AG08395 (cell line): ENCODE results near the gene SLIT1.

Experiments
- DNase-seq: peaks from one replicate; pipeline ENCODE4 v3.0.0; 2012; ENCODE audit warnings: mixed read lengths, low spot score

The SLIT1 gene

DNA sequence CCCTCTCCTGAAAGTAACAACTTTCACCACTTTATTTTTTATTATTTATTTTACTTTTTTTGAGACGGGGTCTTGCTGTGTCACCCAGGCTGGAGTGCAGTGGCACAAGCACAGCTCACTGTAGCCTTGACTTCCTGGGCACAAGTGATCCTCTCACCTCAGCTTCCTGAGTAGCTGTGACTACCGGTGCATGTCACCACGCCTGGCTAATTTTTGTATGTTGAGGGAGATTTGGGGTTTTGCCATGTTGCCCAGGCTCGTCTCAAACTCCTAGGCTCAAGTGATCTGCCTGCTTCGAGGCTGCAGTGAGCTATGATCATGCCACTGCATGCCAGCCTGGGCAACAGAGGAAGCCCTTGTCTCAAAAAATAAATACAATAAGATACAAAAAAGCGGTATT, 14.9 kb upstream of the SLIT1 start:
- DNase-seq = no peak

DNA sequence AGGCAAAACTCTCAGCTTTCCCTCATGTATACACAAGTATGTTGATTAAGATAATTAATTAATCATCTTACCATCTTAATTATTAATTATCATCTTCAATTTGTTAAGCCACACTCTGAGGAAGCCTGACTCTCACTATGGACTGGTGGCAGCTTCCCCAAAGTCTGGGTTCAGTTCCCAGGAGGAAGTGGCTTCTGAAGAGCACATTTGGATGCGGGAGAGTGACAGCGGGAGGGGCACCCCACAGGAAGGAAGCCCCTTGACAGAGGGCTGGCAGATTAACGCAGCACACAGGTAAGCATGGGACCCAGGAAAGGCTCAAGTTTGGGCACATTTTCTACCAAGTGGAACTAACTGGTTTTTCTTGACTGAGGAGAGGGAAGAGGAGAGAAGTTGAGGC, 13.4 kb upstream of the SLIT1 start:
- DNase-seq = no peak

DNA sequence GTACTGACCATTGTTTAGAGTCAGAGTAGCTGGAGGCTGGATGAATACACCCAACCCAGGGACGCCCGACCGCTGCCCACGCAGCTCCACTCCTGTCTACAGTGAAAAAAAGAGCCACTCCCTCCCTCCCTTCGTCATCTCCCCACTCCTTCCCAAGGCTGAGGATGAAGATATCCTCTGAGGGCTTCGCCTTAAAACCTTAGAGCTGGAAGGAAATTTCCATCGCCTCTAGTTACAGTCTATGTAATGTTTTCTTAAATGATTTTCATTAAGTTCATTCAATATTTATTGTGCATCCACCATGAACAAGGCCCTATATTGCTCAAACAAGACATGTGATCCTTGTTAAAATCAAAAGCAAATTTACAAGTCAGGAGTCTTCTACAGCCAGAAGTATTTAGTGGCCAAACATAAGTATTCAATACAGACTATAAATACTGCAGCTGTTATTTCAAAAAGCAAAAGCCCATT, 11.3 kb upstream of the SLIT1 start:
- no peak for DNase-seq

DNA sequence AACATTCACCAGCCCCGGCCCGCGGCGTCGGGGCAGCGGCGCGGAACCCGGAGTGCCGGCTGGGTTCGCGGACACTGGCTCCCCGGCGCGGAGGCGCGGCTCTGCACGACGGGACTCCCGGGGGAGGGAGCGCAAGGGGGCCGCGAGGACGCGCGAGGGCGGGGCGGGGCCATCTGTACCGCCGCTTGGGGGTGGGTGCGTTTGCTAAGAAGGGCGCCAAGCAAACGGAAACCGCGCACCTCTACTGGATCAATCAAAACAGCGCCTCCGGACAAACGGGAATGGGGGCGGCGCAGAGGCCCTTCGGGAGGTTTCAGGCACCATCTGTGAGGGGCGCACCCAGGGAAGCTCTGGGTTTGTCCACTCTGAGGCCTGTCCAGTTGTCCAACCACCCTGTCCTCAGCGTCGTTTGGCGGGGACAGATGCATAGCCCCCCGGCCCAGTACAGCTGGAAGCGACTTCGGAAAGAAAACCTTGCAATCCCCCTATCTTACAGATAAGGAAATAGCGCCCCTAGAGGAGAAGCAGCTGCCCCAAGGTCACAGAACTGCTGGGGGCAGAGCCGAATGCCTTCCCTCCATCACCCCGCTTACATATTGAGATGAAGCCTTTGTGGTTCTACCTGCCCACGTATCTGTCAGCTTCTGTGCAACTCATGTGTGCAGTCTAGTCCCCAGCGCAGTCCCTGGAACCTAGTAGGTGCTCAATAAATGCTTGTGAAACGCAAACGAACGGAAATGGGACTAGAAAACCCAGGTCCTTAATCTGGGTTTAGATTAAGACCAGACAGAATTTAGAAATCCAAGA, 10.7 kb upstream of the SLIT1 start:
- DNase-seq = peak; percentile 73

DNA sequence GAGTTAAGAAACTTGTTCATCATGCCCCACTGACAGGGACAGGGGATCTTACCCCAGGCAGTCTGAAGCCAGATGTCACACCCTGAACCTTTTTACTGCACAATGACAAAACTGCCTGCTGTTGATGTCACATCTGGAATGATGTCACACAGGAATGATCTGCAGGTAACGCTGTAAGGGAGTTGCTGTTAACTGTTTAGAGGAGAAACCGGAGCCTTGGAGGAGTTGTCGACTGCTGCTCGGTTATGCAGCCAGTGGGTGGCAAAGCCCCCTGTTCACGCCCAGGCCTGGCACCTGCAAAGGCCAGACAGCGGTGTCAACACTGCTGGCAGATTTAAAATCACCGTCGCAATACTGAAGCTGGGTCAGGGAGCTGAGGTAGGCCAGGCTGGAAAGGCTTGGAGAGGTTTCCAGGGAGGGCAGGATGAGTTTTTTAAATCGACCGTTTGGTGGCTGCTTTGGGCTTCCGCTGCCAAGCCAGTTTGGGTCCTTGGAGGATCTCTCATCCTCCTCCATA, 10.0 kb upstream of the SLIT1 start:
- DNase-seq = no peak

DNA sequence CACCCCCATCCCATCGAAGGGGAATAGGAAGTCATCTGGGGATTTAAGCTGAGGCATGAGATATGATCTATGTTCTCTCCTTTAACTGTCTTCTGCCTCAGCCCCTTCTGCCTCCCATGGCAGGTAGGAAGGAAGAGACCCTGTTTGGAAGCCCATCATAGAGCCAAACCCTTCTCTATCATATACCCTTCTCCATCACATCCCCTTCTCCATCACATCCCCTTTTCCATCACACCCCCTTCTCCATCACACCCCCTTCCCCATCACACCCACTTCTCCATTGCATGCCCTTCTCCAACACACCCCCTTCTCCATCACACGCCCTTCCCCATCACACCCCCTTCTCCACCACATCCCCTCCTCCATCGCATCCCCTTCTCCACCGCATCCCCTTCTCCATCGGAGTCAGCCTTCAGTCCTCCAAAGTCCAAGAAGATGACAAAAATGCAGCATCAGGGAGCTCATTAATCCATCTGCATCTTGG, 7.2 kb upstream of the SLIT1 start:
- DNase-seq = no peak

DNA sequence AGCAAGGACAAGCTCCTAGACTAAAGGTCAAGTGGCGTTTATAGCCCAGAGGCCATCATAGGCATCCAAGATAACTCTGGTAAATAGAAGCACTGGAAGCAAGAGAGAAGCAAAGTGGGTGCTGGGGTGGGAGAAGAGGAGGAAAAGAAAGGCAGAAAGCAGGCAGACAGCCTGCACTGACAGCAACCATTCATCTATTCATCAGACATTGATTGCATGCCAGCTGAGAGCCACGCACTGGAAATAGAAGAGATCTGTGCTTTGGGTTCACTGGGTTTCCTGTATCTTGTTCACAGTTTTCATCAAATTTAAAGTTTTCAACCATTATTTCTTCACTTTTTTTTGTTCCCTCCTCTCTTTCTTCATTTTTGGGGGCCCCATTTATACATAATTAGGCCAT, 4.7 kb upstream of the SLIT1 start:
- DNase-seq = no peak

DNA sequence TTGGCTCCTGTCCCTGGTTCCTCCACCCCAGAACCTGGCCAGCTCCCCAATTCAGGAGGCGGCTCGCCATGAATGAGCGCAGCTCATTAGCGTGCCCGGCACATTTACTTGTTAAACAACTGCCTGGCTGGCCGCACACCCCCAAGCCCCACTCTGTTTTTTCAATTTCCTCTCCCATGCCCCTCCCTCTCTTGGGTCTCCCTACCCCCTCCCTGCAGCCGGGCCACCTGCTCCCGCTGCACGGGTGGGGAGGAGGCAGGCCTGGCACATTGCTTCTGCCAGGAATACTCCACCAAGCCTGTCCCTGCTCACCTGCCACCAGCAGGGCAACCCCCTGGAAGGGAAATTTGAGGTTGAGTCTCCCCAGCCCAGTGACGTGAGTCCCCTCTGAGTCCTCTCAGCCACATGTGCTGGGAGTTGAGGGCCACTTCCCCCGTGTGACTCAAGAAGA, 2.5 kb upstream of the SLIT1 start:
- DNase-seq = no peak

DNA sequence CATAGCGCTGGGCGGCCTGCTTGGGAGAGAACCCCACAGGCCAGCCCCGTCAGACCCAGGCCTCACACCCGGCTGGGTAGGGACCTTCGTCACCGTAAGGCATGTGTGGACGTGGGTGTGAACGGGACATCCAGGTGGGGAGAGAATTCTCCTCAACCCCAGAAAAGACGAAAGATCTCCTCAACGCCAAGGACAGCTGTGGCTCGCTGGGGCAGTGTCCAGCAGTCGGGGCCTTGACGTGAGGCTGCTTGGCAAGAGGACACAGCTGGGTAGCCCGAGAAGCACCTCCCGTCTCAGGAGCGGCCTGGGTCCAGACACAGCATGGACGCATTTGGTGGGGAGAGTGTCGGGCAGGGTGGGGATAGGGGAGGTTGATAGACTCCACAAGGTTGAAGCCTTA, 1.2 kb upstream of the SLIT1 start:
- DNase-seq = no peak

DNA sequence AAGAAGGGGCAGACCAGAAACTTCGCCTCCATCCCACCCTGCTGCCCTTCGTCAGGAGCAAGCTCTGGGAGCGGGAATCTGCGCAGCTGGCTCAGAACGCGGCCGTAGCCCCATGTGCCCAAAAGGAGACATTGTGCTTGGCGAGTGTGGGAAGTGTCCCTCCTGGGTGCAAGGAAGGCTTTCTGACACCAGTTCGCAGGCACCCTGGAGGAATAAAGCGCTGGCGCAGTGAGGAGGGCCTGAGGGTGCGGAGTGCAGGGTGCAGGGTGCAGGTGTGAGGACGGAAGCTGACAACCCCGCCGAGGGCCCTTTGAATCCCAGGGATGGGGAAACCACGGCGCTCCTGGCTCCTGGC, 811 bp downstream of the SLIT1 start:
- no peak for DNase-seq

DNA sequence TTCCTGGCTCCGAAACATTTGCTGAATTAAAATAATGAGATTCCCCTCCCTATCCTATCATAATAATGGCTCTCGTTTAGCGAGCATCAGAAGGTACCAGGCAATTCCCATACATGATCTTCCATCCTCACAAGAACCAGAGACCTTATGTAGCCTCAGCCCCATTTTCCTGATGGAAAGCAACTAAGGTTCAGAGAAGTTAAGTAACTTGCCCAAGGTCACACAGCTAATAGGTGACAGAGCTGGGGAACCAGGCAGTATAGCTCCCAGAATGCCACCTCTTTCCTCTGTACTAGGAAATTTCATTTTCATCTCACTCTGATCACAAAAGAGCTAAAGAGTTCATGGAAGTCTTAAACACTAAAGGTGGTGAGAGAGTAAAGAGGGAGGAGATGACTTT, 2.4 kb downstream of the SLIT1 start:
- no peak for DNase-seq

DNA sequence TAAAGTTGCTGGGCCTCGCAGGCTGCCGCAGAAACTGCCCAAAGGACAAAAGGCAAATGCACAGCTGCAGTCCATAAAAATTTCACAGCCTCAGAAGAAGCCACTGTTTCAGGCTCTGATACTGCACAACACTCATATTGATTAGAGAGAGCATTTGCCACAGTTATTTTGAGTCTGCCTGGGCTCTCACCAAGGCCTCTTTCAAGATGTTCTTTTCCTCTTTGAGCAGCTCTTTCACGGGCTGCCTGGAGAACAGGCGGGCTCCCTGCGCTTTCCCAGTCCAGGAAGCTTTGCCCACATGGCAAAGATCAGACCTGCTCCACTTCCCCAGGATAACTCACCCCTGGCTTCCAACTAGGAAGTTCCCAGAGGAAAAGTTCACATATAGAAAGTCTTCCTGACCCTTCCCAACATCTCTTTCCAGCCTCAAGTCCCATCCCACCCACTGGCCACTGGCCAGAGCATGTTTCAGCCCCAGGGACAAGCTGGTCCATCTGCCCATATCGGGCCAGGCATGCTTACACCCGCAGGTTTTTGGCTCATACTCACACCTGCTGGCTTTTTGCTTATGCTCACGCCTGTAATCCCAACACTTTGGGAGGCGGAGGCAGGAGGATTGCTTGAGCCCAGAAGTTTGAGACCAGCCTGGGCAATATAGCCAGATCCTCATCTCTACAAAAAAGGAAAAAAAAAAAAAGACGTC, 3.3 kb downstream of the SLIT1 start:
- no peak for DNase-seq

DNA sequence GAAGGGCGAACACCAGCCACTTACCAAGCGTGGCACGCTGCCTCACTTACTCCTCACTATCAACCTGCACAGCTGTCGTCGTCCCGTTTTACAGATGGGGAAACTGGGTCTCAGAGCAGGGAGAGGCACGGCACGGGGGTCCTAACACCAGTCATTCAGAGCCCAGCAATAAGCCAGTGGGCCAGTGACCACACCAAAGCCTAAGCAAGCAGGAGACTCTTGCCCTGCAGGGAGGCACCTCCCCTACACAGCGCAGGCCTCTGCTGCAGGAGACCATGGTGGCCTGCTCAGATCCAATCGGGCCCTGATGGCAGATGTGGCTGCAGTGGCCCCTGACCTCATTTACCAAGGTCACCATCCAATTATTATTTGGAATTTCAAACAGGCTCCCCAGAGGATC, 4.8 kb downstream of the SLIT1 start:
- DNase-seq = no peak

DNA sequence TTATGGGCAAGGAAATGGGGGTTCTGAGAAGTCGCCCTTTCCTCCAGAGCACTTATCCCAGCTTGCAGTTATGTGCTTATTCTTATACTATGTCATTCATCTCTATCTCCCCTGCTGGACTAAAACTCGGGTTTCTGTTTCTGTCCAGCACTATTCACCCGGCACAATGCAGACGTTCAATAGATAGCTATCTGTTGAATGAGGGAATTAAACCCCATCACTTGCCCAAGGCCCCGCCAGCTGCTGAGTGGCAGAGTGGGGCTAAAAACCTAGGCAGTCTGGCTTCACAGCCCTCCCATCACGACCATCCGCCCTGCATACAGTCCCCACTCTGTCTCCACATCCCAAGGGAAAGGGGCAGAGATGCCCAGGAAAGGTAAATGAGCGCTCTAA, 5.4 kb downstream of the SLIT1 start:
- DNase-seq = no peak

DNA sequence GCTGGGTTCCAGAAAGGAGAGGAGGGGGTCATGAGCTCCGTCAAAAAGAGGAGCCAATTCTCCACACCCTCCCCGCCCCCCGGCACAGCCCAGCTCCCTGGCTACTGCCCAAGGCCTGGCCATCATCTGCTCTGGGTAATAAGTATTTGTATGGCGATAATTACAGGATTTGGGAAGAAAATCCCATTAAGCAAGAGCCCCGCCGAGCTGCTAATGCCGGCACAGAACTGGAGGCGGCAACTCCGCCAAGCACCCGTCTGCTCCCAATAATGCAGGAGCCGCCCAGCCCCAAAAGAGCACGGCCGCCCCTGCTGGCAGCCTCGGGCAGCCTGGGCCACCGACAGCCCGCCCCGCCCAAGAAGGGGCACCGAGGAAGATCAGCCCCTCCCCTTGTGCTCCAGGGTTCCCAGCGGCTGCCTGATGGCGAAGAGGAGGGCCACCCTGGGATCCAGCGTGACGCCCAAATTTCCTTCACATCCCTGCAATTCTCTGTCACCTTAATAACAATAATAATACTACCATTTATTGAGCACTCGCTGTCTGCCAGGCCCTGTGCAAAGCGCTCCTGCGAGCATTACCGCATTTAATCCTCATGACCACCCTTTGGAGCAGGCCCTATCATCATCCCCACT, 5.9 kb downstream of the SLIT1 start:
- peak; percentile 33 for DNase-seq

DNA sequence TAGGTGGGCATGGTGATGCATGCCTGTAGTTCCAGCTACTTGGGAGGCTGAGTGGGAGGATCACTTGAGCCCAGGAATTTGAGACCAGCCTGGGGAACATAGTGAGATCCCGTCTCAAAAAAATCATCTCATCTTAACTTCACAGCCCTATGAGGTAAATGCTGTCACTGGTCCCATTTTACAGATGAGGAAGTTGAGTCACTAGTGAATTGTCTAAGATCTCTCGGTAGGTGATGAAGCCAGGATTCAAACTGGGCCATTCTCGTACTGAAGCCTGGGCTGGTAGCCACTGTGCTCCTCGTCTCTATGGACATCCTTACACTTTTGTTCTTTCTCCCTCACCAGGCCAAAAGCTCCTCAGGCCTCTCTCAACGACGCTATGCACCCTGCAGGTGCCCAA, 6.4 kb downstream of the SLIT1 start:
- DNase-seq = no peak

DNA sequence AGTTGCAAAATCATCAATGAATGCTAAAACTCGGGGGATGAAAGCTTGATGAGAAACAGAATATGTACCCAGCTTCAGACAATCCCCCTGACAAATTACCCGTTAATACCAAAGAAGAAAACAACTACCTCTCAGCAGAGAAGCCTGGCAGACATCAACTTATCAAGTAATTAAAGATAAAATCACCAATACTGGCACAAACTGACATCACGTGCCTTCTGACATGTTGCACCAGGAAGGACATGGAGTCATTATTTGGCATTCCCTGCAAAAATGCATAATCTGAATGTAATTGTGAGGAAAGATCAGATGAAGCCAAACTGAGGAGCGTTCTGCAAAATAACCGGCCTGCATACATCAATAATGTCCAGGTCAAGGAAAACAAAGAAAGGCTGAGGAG, 7.7 kb downstream of the SLIT1 start:
- DNase-seq = no peak

DNA sequence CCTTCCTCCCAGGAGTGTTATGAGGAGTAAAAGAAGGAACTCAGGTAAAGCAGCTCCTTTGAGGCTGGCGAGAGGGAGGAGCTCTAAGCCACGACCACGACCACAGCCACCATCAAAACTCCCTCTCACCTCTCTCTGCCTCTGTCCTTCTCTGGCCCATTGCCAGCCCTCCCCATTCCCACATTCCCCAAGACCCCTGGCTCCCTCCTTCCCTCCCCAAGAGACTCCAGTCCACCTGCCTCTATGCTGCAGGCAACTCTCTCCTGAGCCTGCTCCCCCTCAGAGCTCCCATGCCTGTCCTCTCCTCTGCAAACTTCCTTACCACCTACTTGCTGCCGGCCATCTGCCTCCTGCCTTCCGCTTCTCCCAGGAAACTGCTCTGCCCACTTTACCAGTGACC, 9.5 kb downstream of the SLIT1 start:
- no peak for DNase-seq

DNA sequence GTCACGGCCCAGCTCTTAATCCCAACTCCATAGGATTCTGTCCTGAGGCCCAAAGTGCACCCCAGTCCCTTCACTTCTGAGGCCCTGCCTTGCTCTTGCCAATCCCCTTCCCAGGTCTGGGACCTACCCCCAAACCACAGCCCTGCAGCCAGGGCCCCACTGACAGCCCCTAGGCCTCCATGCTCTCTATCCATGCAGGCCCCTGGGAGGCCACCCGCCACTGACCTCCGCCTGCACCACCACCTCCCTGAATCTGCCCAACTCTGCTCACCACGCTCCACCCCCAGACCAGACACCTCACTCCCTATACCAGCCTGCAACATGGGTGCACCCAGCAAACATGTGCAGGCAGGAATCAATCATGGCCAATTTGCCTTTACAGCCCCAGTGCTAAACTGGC, 10.2 kb downstream of the SLIT1 start:
- no peak for DNase-seq

DNA sequence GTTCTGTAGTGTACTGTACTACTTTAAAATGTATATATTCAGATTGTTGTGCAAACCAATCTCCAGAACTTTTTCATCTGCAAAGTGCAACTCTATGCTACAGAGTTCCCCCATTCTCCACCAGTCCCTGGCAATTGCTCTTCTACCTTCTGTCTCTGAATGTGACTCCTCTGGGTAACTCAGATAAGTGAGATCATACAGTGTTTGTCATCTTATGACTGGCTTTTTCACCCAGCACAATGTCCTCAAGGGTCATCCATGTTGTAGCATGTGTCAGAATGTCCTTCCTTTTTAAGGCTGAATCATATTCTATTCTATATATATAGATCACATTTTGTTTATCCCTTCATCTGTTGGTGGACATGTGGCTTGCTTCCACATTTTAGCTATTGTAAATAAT, 10.8 kb downstream of the SLIT1 start:
- no peak for DNase-seq

DNA sequence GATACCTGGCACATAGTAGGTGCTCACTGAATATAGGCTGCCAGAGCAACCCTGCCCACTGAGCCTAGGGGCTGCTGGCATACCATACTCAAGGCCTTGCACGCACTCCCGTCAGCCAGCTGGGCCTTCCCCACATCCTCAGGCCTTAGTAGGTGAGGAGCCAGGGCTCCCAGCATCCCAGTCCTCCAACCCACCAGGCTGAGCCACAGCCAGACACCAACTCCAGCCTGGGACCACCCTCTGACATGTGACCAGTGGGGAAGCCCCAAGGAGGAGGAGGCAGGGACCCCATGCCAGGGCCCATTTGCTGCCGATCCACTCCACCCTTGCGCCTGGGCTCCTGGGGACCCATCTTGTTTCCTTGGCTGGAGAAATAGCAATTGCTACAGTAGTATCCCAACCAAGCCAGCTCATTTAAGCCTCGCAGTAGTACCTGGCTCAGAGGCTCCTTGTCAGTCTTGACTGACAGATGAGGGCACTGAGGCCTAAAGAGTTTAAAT, 11.4 kb downstream of the SLIT1 start:
- no peak for DNase-seq

DNA sequence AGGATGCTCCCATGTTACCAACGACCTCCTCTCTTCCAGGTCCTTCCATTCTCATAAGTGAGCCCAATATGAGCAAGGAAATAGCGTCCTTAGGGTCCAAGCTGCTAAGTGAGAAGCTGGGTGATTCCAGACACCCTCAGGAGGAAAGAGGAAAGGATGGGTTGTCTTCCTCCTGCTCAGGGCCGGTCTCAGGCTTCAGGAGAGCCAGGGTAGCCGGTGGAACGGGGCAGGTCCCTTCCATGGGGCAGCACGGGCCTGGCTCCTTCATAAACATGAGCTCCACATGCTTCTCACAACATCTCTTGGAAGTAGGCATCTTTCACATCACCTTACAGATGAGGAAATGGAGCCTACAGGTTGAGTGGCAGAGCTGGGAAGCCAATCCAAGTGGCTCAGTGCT, 12.7 kb downstream of the SLIT1 start:
- DNase-seq = no peak

DNA sequence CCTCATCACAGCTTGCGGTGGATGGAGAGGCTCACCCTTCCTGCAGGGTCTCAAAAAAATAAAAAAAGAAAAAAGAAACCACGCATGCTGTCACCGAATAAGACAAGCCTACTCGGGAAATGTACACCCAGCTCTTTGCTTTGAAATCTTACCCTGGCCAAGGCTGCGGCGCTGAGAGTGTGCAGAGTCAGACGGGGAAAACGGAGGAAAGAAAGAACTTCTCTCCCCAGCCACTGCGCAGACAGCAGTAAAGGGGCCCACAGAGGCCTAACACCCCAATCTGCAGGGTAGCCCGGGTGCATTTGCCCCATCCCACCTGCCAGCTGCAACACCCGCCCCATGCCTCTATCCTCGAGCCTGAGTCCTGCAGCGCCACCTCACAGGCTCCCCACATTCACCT, 14.8 kb downstream of the SLIT1 start:
- no peak for DNase-seq
